ENCODE results near the gene MIA2.

GRCh38 chr14:39342768-39343167, 109.1 kb downstream of the MIA2 start:
- TF ChIP-seq CTCF (IDR thresholded peaks at IDR 0.05) (no peak), ZFX (IDR thresholded peaks at IDR 0.05; ENCODE audit: borderline replicate concordance) (no peak)

Data from 22Rv1 (cell line).